WTC11 (cell line): ENCODE results near the gene MINDY1.

Source experiments
- ATF3 ChIP-seq: sonication (generic); formaldehyde crosslinking; conservative IDR thresholded peaks from 2 replicates; pipeline ENCODE4 v1.8.1; 2022; ENCODE audit warnings: mild to moderate bottlenecking, missing genetic modification reagents
- ATF6 ChIP-seq: sonication (generic); formaldehyde crosslinking; IDR thresholded peaks from 2 replicates; pipeline ENCODE4 v1.8.1; 2023; ENCODE audit warnings: mild to moderate bottlenecking, missing genetic modification reagents
- CTCF ChIP-seq: fragments of 200-600 bp; IDR thresholded peaks from 2 replicates; pipeline ENCODE4 v1.8.0; 2022; ENCODE audit warnings: antibody characterized with exemption
- ETV6 ChIP-seq: sonication (generic); formaldehyde crosslinking; IDR thresholded peaks from 2 replicates; pipeline ENCODE4 v1.8.1; 2022; ENCODE audit warnings: mild to moderate bottlenecking, missing genetic modification reagents
- JUN ChIP-seq: sonication (generic); formaldehyde crosslinking; IDR thresholded peaks from 2 replicates; pipeline ENCODE4 v1.8.0; 2023; ENCODE audit warnings: mild to moderate bottlenecking, missing genetic modification reagents
- SP1 ChIP-seq: sonication (generic); formaldehyde crosslinking; conservative IDR thresholded peaks from 2 replicates; pipeline ENCODE4 v1.8.1; 2022; ENCODE audit warnings: missing genetic modification reagents
- TEAD4 ChIP-seq: sonication (generic); formaldehyde crosslinking; IDR thresholded peaks from 2 replicates; pipeline ENCODE4 v1.8.0; 2022; ENCODE audit warnings: mild to moderate bottlenecking, missing genetic modification reagents
- ZNF423 ChIP-seq: fragments of 250-450 bp; sonication (Bioruptor Pico); IDR thresholded peaks from 2 replicates; pipeline ENCODE4 v2.1.2; 2022; ENCODE audit warnings: mild to moderate bottlenecking, moderate library complexity
- TF ChIP-seq, protein P1 (sequence below): sonication (generic); formaldehyde crosslinking; IDR thresholded peaks from 2 replicates; pipeline ENCODE4 v1.8.0; 2022; ENCODE audit warnings: mild to moderate bottlenecking, missing genetic modification reagents

- no peak for TF ChIP-seq TEAD4 (CRISPR knock-in tag)
- TF ChIP-seq SP1, result no peak
- TF ChIP-seq ETV6 (CRISPR knock-in tag), result no peak
- no peak for TF ChIP-seq JUN (CRISPR knock-in tag)
- no peak for TF ChIP-seq CTCF
- no peak for TF ChIP-seq ATF3 (CRISPR knock-in tag)
- TF ChIP-seq ZNF423 (CRISPR knock-in tag), result no peak
- TF ChIP-seq, protein P1, sequence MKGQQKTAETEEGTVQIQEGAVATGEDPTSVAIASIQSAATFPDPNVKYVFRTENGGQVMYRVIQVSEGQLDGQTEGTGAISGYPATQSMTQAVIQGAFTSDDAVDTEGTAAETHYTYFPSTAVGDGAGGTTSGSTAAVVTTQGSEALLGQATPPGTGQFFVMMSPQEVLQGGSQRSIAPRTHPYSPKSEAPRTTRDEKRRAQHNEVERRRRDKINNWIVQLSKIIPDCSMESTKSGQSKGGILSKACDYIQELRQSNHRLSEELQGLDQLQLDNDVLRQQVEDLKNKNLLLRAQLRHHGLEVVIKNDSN (CRISPR knock-in tag), result no peak
- no peak for TF ChIP-seq ATF6
Observed at GRCh38 chr1:151054971-151055547, 48.4 kb upstream of the MINDY1 start.
